Inferior parietal cortex (tissue), 1 donor: ENCODE results near the gene CLDN15.
A peak's percentile ranks its signal among the peaks of the same experiment; 100 is the strongest.
"Not testable (repeated sequence)": the region's sequence is repeated elsewhere in the genome, so short reads cannot be mapped to it uniquely, and the experiment has no call there.

Experiments used
- DNase-seq: peaks from one replicate; pipeline ENCODE4 v3.0.0-alpha.2; 2016; ENCODE audit errors: extremely low spot score

Gene CLDN15

GRCh38 chr7:101200504-101200861 lies 37.1 kb downstream of the CLDN15 start:
- no peak for DNase-seq

- DNase-seq = not testable (repeated sequence)
Measured at GRCh38 chr7:101199522-101199921, 38.1 kb downstream of the CLDN15 start.

- DNase-seq = no peak
Measured at GRCh38 chr7:101198476-101198875, 39.1 kb downstream of the CLDN15 start.

GRCh38 chr7:101197991-101198390 lies 39.6 kb downstream of the CLDN15 start:
- no peak for DNase-seq

- DNase-seq = no peak
Measured at GRCh38 chr7:101195884-101196283, 41.7 kb downstream of the CLDN15 start.

- DNase-seq = no peak
Measured at GRCh38 chr7:101189109-101189508, 48.5 kb downstream of the CLDN15 start.

- no peak for DNase-seq
Measured at GRCh38 chr7:101186844-101187428, 50.7 kb downstream of the CLDN15 start.

- DNase-seq = no peak
Measured at GRCh38 chr7:101186194-101186593, 51.4 kb downstream of the CLDN15 start.

GRCh38 chr7:101185258-101185839 lies 52.3 kb downstream of the CLDN15 start:
- peak; percentile 53 for DNase-seq
